ENCODE results near the gene SLC4A8.

DNA sequence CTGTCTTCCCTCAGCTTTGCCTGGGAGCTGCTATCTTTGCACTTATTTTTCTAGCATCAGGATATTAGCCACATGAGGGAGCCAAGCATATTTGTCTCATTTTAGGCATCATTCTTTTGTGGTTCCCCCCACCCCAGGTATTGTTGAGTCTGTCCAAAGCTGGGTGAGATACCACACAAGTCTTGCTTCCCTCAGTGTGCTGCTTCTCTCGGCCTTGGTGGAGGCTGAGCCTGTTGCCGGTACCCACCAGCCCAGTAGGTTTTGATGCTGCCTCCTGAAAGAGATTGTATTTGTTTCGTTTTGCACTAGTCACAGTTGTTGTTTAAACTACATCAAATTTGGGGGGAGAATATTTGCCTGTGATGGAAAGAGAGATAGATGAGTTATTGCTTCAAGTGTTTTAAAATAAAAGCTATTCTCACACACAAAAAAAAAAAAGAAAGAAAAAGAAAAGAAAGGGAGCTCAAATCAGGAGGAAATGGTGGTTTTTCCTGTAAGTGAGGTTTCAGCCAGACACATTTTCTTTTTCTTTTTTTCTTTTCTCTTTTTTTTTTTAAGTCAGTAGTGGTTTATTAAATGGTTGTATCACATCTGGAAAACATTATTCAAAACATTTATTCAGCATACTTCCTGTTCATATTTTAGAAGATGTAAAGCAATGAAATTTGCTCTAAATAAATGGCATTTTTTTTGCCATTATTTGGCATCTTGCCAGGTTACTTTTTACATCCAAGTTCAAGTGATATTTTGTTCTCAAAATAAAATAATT, 58.5 kb downstream of the SLC4A8 start:
- TF ChIP-seq, protein P1, sequence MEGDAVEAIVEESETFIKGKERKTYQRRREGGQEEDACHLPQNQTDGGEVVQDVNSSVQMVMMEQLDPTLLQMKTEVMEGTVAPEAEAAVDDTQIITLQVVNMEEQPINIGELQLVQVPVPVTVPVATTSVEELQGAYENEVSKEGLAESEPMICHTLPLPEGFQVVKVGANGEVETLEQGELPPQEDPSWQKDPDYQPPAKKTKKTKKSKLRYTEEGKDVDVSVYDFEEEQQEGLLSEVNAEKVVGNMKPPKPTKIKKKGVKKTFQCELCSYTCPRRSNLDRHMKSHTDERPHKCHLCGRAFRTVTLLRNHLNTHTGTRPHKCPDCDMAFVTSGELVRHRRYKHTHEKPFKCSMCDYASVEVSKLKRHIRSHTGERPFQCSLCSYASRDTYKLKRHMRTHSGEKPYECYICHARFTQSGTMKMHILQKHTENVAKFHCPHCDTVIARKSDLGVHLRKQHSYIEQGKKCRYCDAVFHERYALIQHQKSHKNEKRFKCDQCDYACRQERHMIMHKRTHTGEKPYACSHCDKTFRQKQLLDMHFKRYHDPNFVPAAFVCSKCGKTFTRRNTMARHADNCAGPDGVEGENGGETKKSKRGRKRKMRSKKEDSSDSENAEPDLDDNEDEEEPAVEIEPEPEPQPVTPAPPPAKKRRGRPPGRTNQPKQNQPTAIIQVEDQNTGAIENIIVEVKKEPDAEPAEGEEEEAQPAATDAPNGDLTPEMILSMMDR (IDR thresholded peaks at IDR 0.05): no peak
- TF ChIP-seq BHLHE40 (IDR thresholded peaks at IDR 0.05; ENCODE audit: low read depth, low read length) (no peak), POLR2A (IDR thresholded peaks at IDR 0.05; ENCODE audit: low read length) (no peak), CEBPB (IDR thresholded peaks at IDR 0.05) (no peak), RAD21 (conservative IDR thresholded peaks at IDR 0.05 in 1 of 2, IDR thresholded peaks at IDR 0.05 in 1 of 2) (no peak), RCOR1 (IDR thresholded peaks at IDR 0.05; ENCODE audit: low read depth, low read length) (no peak), CHD2 (IDR thresholded peaks at IDR 0.05; ENCODE audit: low read length, partially characterized antibody) (no peak), MAZ (IDR thresholded peaks at IDR 0.05; ENCODE audit: borderline replicate concordance, low read depth, low read length) (no peak), SMC3 (IDR thresholded peaks at IDR 0.05) (no peak), TFCP2L1 (CRISPR knock-in tag; IDR thresholded peaks at IDR 0.05) (no peak), TP53 (CRISPR knock-in tag; IDR thresholded peaks at IDR 0.05) (no peak)
- TF ChIP-seq, protein P2, sequence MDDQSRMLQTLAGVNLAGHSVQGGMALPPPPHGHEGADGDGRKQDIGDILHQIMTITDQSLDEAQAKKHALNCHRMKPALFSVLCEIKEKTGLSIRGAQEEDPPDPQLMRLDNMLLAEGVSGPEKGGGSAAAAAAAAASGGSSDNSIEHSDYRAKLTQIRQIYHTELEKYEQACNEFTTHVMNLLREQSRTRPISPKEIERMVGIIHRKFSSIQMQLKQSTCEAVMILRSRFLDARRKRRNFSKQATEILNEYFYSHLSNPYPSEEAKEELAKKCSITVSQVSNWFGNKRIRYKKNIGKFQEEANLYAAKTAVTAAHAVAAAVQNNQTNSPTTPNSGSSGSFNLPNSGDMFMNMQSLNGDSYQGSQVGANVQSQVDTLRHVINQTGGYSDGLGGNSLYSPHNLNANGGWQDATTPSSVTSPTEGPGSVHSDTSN (IDR thresholded peaks at IDR 0.05): no peak
- TF ChIP-seq, protein P3, sequence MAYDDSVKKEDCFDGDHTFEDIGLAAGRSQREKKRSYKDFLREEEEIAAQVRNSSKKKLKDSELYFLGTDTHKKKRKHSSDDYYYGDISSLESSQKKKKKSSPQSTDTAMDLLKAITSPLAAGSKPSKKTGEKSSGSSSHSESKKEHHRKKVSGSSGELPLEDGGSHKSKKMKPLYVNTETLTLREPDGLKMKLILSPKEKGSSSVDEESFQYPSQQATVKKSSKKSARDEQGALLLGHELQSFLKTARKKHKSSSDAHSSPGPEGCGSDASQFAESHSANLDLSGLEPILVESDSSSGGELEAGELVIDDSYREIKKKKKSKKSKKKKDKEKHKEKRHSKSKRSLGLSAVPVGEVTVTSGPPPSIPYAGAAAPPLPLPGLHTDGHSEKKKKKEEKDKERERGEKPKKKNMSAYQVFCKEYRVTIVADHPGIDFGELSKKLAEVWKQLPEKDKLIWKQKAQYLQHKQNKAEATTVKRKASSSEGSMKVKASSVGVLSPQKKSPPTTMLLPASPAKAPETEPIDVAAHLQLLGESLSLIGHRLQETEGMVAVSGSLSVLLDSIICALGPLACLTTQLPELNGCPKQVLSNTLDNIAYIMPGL (CRISPR knock-in tag; IDR thresholded peaks at IDR 0.05; ENCODE audit: borderline replicate concordance): no peak
- TF ChIP-seq, protein P4, sequence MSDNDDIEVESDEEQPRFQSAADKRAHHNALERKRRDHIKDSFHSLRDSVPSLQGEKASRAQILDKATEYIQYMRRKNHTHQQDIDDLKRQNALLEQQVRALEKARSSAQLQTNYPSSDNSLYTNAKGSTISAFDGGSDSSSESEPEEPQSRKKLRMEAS (IDR thresholded peaks at IDR 0.05): no peak
